ENCODE data around the gene MOB3B. TPM values are rescaled to one million over a fixed set of nuclear protein-coding genes. Genes with fewer than 3 reads are reported as not detected.

MOB3B gene
- total RNA-seq, 1 experiment from 2014 or later: 0.03 TPM

DNA sequence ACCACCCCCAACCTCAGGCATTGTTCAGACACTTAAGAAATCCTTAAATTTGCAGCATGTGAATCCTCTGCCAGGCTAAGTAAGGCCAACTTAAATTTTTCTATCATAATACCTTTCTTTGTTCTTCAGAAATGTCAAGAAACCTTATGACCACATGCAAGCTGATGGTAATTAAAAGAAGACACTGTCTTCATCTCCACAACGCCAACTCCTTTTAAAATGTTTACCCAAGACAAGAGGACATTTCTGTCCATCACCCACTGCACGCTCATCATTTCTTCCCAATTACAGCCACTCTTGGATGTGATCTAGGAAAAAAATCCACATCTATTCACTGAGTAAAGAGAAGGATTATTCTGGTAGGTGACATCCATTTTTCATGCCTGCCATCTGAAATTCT lies 11.6 kb downstream of the MOB3B start:
- TF ChIP-seq POLR2AphosphoS5 (IDR thresholded peaks at IDR 0.05; ENCODE audit: low read depth, low read length): no peak
- no peak for TF ChIP-seq REST (IDR thresholded peaks at IDR 0.05; ENCODE audit: insufficient read depth in 1 of 2, low read depth in 2 of 2, low read length in 1 of 2)
- no peak for TF ChIP-seq TCF7L2 (IDR thresholded peaks at IDR 0.05; ENCODE audit: low read depth, low read length)
- no peak for TF ChIP-seq SIN3A (IDR thresholded peaks at IDR 0.05; ENCODE audit: borderline replicate concordance, insufficient read depth, low read depth, low read length)
- TF ChIP-seq, protein P1, sequence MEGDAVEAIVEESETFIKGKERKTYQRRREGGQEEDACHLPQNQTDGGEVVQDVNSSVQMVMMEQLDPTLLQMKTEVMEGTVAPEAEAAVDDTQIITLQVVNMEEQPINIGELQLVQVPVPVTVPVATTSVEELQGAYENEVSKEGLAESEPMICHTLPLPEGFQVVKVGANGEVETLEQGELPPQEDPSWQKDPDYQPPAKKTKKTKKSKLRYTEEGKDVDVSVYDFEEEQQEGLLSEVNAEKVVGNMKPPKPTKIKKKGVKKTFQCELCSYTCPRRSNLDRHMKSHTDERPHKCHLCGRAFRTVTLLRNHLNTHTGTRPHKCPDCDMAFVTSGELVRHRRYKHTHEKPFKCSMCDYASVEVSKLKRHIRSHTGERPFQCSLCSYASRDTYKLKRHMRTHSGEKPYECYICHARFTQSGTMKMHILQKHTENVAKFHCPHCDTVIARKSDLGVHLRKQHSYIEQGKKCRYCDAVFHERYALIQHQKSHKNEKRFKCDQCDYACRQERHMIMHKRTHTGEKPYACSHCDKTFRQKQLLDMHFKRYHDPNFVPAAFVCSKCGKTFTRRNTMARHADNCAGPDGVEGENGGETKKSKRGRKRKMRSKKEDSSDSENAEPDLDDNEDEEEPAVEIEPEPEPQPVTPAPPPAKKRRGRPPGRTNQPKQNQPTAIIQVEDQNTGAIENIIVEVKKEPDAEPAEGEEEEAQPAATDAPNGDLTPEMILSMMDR (IDR thresholded peaks at IDR 0.05): no peak
- in situ Hi-C loops (cut with HindIII; ENCODE audit: low pct_unique_long_range_greater_than_20kb, low sequenced_read_pairs): no loop called here
- H3K4me3 ChIP-seq (ENCODE audit: low read depth in 2 of 2, low read length in 2 of 2): no peak overlapping the region
- intact Hi-C loops (cut with micrococcal nuclease; ENCODE audit: unreplicated experiment): no loop called here
- no TSS peak for BruUV-seq (replicated peaks)
- no peaks in the 10 kb centered on the region for H3K4me1 ChIP-seq (ENCODE audit: control insufficient read depth, insufficient read depth, low read length)
- H3K27ac ChIP-seq (ENCODE audit: low read length): no peak overlapping the region
- no peaks in the 10 kb centered on the region for H3K9me3 ChIP-seq (ENCODE audit: control insufficient read depth, insufficient read depth, low read depth, low read length)
- DNase-seq (ENCODE audit: low read depth, low spot score) (no peak), ATAC-seq (no peak)
- ChIA-PET POLR2A (no interaction called here), CTCF (no interaction called here)
- H3K27me3 ChIP-seq (ENCODE audit: control insufficient read depth, insufficient read depth, low read length): no peaks in the 10 kb centered on the region
- no peaks in the 10 kb centered on the region for H3K36me3 ChIP-seq (ENCODE audit: control insufficient read depth, insufficient read depth, low read length)

DNA sequence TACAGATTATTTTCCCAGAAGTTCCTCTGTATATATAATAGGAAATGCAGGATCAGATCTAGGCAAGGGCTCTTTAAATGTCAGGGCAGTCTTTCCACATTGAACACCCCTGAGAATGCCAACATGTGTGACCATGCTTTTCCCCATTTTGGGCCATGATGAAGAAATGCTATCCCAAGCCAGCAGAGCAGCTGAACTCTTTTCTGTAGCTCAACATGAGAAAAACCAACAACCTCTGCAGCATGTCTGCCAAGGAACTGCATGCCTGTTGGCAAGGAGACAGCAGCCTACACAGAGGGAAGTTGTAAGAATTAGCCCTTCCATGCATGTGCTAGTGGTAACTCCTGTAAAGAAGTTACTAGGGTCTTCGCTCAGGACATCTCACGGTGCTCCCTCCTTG lies 15.1 kb downstream of the MOB3B start:
- TF ChIP-seq TCF7L2 (IDR thresholded peaks at IDR 0.05; ENCODE audit: low read depth, low read length) (no peak), POLR2AphosphoS5 (IDR thresholded peaks at IDR 0.05; ENCODE audit: low read depth, low read length) (no peak), SIN3A (IDR thresholded peaks at IDR 0.05; ENCODE audit: borderline replicate concordance, insufficient read depth, low read depth, low read length) (no peak), REST (IDR thresholded peaks at IDR 0.05; ENCODE audit: insufficient read depth in 1 of 2, low read depth in 2 of 2, low read length in 1 of 2) (no peak)
- TF ChIP-seq, protein P1 (IDR thresholded peaks at IDR 0.05): no peak
- BruUV-seq (replicated peaks): no TSS peak
- POLR2A ChIA-PET: no interaction called here
- intact Hi-C loops (cut with micrococcal nuclease; ENCODE audit: unreplicated experiment) (no loop called here), in situ Hi-C loops (cut with HindIII; ENCODE audit: low pct_unique_long_range_greater_than_20kb, low sequenced_read_pairs) (no loop called here)
- ATAC-seq: no peak
- H3K27ac ChIP-seq (ENCODE audit: low read length): no peak overlapping the region
- H3K9me3 ChIP-seq (ENCODE audit: control insufficient read depth, insufficient read depth, low read depth, low read length): no peaks in the 10 kb centered on the region
- no peak for DNase-seq (ENCODE audit: low read depth, low spot score)
- H3K4me1 ChIP-seq (ENCODE audit: control insufficient read depth, insufficient read depth, low read length): no peaks in the 10 kb centered on the region
- CTCF ChIA-PET: no interaction called here
- no peak overlapping the region for H3K4me3 ChIP-seq (ENCODE audit: low read depth in 2 of 2, low read length in 2 of 2)
- no peaks in the 10 kb centered on the region for H3K27me3 ChIP-seq (ENCODE audit: control insufficient read depth, insufficient read depth, low read length)
- no peaks in the 10 kb centered on the region for H3K36me3 ChIP-seq (ENCODE audit: control insufficient read depth, insufficient read depth, low read length)

Measured in Panc1 (cell line).